HepG2 (cell line): ENCODE results near the gene TMEM131L. TPM values are rescaled to one million over a fixed set of nuclear protein-coding genes. Genes with fewer than 3 reads are reported as not detected.

ENCODE experiments used
- ERF ChIP-seq: IDR thresholded peaks from 2 replicates; pipeline ENCODE4 v1.6.1; 2018; ENCODE audit warnings: missing biosample characterization, missing genetic modification reagents
- GZF1 ChIP-seq: sonication (generic); formaldehyde crosslinking; IDR thresholded peaks from 2 replicates; pipeline ENCODE4 v1.5.1; 2020; ENCODE audit warnings: mild to moderate bottlenecking, missing genetic modification reagents
- HMGXB4 ChIP-seq, 2 experiments: sonication (generic) in 1 of 2; formaldehyde crosslinking in 1 of 2; IDR thresholded peaks; 2 replicates each; pipeline versions ENCODE4 v1.4.0 to v1.6.1; 2018 to 2020; ENCODE audit warnings: missing genetic modification reagents in 2 of 2, borderline replicate concordance in 1 of 2, low read depth in 1 of 2, mild to moderate bottlenecking in 1 of 2, missing biosample characterization in 1 of 2
- KAT8 ChIP-seq: IDR thresholded peaks from 2 replicates; pipeline ENCODE4 v1.6.1; 2016; ENCODE audit warnings: missing genetic modification reagents, missing compliant biosample characterization
- NAIF1 ChIP-seq: sonication (generic); formaldehyde crosslinking; IDR thresholded peaks from 2 replicates; pipeline ENCODE4 v1.5.0; 2020; ENCODE audit warnings: mild to moderate bottlenecking, missing genetic modification reagents, borderline replicate concordance
- NFE2 ChIP-seq: sonication (generic); formaldehyde crosslinking; IDR thresholded peaks from 2 replicates; pipeline ENCODE4 v1.4.0; 2020; ENCODE audit warnings: missing genetic modification reagents
- RARG ChIP-seq: sonication (generic); formaldehyde crosslinking; IDR thresholded peaks from 2 replicates; pipeline ENCODE4 v1.4.0; 2020; ENCODE audit warnings: low read depth, mild to moderate bottlenecking, missing genetic modification reagents
- RFXANK ChIP-seq: IDR thresholded peaks from 2 replicates; pipeline ENCODE4 v1.6.1; 2016
- SCMH1 ChIP-seq: sonication (generic); formaldehyde crosslinking; IDR thresholded peaks from 2 replicates; pipeline ENCODE4 v1.9.0; 2021; ENCODE audit warnings: missing genetic modification reagents, mild to moderate bottlenecking, borderline replicate concordance
- TBX3 ChIP-seq: fragments of 450-650 bp; IDR thresholded peaks from 2 replicates; pipeline ENCODE4 v1.6.1; 2017; ENCODE audit warnings: antibody characterized with exemption, mild to moderate bottlenecking, inconsistent platforms, borderline replicate concordance
- TCF7L2 ChIP-seq: IDR thresholded peaks from 2 replicates; pipeline ENCODE4 v1.6.1; 2011; ENCODE audit warnings: mild to moderate bottlenecking, low read depth, low read length, moderate library complexity
- TEAD3 ChIP-seq: optimal IDR thresholded peaks from 2 replicates; pipeline ENCODE3; 2016; ENCODE audit warnings: borderline replicate concordance
- ZMYM2 ChIP-seq: sonication (generic); formaldehyde crosslinking; IDR thresholded peaks from 2 replicates; pipeline ENCODE4 v1.8.0; 2022; ENCODE audit warnings: mild to moderate bottlenecking, missing genetic modification reagents
- ZMYM3 ChIP-seq: sonication (generic); formaldehyde crosslinking; IDR thresholded peaks from 2 replicates; pipeline ENCODE4 v1.5.1; 2020; ENCODE audit warnings: mild to moderate bottlenecking, missing genetic modification reagents
- ZNF10 ChIP-seq: sonication (generic); formaldehyde crosslinking; IDR thresholded peaks from 2 replicates; pipeline ENCODE4 v1.4.0; 2020; ENCODE audit warnings: mild to moderate bottlenecking, low read depth, missing genetic modification reagents, borderline replicate concordance
- ZNF17 ChIP-seq: sonication (generic); formaldehyde crosslinking; IDR thresholded peaks from 2 replicates; pipeline ENCODE4 v1.5.0; 2020; ENCODE audit warnings: mild to moderate bottlenecking, missing genetic modification reagents
- ZNF510 ChIP-seq: sonication (generic); formaldehyde crosslinking; IDR thresholded peaks from 2 replicates; pipeline ENCODE4 v1.4.0; 2020; ENCODE audit warnings: low read depth, mild to moderate bottlenecking, missing genetic modification reagents
- ZNF557 ChIP-seq: sonication (generic); formaldehyde crosslinking; IDR thresholded peaks from 2 replicates; pipeline ENCODE4 v1.4.0; 2020; ENCODE audit warnings: missing genetic modification reagents
- ZNF782 ChIP-seq: sonication (generic); formaldehyde crosslinking; IDR thresholded peaks from 2 replicates; pipeline ENCODE4 v1.4.0; 2020; ENCODE audit warnings: missing genetic modification reagents, mild to moderate bottlenecking, borderline replicate concordance
- polyA plus RNA-seq, 8 experiments: library from polyadenylated mRNA; depleted of rRNA in 3 of 8; stranded (reverse) in 7 of 8; unstranded in 1 of 8; fragments of >200 nt; fragmentation: Illumina TruSeq in 4 of 8; extraction: Trizol in 4 of 8; gene quantifications; 2 replicates each; pipeline versions ENCODE4 v1.2.1 to v1.2.3, GENCODE V29; 2011 to 2016; ENCODE audit warnings: low read depth in 4 of 8, missing spikeins in 1 of 8, mixed read lengths in 1 of 8; ENCODE audit not compliant: insufficient read depth in 1 of 8
- total RNA-seq, 5 experiments: library from RNA; depleted of rRNA; stranded (reverse); fragments of >200 nt; fragmentation: Illumina TruSeq; extraction: Trizol; gene quantifications; 2 replicates each; pipeline ENCODE4 v1.2.3, GENCODE V29; 2016; ENCODE audit warnings: low read depth in 1 of 5
- TF ChIP-seq, protein P1 (sequence below): sonication (generic); formaldehyde crosslinking; IDR thresholded peaks from 2 replicates; pipeline ENCODE4 v1.9.0; 2021; ENCODE audit warnings: missing genetic modification reagents, borderline replicate concordance
- TF ChIP-seq, protein P2 (sequence below): sonication (generic); formaldehyde crosslinking; conservative IDR thresholded peaks from 2 replicates; pipeline ENCODE4 v1.4.0; 2020; ENCODE audit warnings: missing genetic modification reagents
- TF ChIP-seq, protein P3 (sequence below): IDR thresholded peaks from 2 replicates; pipeline ENCODE4 v1.6.1; 2016

The TMEM131L gene
- total and polyA plus RNA-seq, 2 of the 13 experiments (the other 11 are each of a cell fraction or from before 2014, with no cell fraction given) = 2.2 to 4.5 TPM

DNA sequence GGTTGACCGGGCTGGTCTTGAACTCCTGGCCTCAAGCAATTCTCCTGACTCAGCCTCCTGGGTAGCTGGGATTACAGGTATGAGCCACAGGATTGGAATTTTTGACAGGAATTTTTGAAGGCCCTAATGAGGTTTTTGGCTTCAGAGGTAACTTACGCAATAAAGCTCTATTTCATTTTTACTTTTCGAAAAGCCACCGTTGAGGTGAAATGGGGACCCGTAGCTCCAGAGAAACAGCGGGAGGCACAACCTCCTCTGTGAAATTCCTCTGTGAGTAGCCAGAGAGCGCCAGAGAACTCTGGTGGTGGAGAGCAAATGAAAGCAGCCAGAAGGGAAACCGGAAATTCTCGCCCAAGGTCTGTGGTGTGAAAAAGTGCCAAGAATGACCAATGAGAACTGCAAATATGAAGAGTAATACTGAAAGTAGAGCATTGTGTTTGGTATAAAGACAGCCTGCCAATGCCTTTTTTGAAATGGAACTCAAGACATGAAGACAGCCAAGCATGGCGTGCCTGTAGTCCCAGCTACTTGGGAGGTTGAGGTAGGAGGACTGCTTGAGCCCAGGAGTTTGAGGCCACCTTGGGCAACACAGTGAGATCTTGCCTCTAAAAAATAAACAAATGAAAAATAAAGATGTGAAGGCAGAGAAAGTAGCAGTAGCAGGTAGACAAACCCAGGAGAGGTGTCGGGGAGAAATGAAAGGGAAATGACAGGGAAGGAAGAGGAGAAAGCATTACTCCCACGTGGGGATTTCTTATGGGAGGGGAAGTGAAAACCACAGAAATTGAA is 33.0 kb upstream of the TMEM131L start (continued):
- TF ChIP-seq ZNF17 (CRISPR knock-in tag) (no peak), ERF (CRISPR knock-in tag) (peak; percentile 77; the same call in 1 of the 2 replicates), ZNF10 (CRISPR knock-in tag) (no peak), ZNF782 (CRISPR knock-in tag) (no peak), KAT8 (peak; percentile 63; the same call in 1 of the 2 replicates), ZNF557 (no peak), ZNF510 (CRISPR knock-in tag) (no peak), TCF7L2 (no peak), RARG (CRISPR knock-in tag) (no peak), HMGXB4 (CRISPR knock-in tag; IDR thresholded peaks at IDR 0.05; ENCODE audit: borderline replicate concordance in 1 of 2, low read depth in 1 of 2) (peak; percentile 29 to 44; a peak in 1 of 4 replicates), TBX3 (no peak), NAIF1 (CRISPR knock-in tag) (no peak), GZF1 (CRISPR knock-in tag) (no peak), SCMH1 (no peak), NFE2 (CRISPR knock-in tag) (no peak), ZMYM3 (CRISPR knock-in tag) (no peak), ZMYM2 (CRISPR knock-in tag) (no peak), RFXANK (CRISPR knock-in tag) (no peak), TEAD3 (peak; percentile 55)
- TF ChIP-seq, protein P1, sequence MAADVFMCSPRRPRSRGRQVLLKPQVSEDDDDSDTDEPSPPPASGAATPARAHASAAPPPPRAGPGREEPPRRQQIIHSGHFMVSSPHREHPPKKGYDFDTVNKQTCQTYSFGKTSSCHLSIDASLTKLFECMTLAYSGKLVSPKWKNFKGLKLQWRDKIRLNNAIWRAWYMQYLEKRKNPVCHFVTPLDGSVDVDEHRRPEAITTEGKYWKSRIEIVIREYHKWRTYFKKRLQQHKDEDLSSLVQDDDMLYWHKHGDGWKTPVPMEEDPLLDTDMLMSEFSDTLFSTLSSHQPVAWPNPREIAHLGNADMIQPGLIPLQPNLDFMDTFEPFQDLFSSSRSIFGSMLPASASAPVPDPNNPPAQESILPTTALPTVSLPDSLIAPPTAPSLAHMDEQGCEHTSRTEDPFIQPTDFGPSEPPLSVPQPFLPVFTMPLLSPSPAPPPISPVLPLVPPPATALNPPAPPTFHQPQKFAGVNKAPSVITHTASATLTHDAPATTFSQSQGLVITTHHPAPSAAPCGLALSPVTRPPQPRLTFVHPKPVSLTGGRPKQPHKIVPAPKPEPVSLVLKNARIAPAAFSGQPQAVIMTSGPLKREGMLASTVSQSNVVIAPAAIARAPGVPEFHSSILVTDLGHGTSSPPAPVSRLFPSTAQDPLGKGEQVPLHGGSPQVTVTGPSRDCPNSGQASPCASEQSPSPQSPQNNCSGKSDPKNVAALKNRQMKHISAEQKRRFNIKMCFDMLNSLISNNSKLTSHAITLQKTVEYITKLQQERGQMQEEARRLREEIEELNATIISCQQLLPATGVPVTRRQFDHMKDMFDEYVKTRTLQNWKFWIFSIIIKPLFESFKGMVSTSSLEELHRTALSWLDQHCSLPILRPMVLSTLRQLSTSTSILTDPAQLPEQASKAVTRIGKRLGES (CRISPR knock-in tag) = no peak
- TF ChIP-seq, protein P2, sequence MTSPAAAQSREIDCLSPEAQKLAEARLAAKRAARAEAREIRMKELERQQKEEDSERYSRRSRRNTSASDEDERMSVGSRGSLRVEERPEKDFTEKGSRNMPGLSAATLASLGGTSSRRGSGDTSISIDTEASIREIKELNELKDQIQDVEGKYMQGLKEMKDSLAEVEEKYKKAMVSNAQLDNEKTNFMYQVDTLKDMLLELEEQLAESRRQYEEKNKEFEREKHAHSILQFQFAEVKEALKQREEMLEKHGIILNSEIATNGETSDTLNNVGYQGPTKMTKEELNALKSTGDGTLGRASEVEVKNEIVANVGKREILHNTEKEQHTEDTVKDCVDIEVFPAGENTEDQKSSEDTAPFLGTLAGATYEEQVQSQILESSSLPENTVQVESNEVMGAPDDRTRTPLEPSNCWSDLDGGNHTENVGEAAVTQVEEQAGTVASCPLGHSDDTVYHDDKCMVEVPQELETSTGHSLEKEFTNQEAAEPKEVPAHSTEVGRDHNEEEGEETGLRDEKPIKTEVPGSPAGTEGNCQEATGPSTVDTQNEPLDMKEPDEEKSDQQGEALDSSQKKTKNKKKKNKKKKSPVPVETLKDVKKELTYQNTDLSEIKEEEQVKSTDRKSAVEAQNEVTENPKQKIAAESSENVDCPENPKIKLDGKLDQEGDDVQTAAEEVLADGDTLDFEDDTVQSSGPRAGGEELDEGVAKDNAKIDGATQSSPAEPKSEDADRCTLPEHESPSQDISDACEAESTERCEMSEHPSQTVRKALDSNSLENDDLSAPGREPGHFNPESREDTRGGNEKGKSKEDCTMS (CRISPR knock-in tag) = no peak
- TF ChIP-seq, protein P3, sequence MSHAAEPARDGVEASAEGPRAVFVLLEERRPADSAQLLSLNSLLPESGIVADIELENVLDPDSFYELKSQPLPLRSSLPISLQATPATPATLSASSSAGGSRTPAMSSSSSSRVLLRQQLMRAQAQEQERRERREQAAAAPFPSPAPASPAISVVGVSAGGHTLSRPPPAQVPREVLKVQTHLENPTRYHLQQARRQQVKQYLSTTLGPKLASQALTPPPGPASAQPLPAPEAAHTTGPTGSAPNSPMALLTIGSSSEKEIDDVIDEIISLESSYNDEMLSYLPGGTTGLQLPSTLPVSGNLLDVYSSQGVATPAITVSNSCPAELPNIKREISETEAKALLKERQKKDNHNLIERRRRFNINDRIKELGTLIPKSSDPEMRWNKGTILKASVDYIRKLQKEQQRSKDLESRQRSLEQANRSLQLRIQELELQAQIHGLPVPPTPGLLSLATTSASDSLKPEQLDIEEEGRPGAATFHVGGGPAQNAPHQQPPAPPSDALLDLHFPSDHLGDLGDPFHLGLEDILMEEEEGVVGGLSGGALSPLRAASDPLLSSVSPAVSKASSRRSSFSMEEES = no peak
